Measurements from ENCODE around the gene EPS8.

DNA sequence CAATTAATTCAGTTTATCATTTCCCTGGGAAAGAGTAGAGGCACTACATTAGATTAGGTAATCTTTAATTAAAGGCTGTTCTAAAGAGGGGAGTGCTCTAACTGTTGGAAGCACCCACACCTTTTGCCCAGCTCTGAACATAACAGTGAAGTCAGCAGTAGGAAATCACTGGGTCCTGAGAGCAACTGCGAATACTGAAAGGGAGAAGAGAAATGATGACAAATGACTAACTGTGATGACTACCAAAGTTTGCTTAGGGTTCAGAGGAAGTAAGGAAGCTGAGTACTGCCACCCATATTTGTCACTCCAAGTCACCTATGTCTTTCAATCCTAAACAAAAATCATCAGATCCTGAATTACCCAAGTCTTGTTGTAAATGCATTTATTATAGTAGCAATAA, 140.6 kb downstream of the EPS8 start:
- no peak for TF ChIP-seq POLR2AphosphoS5 (IDR thresholded peaks at IDR 0.05; ENCODE audit: borderline replicate concordance, low read depth, low read length)
- TF ChIP-seq EZH2 (IDR thresholded peaks at IDR 0.05): no peak

Measured in SK-N-MC (cell line).